Endothelial cell of umbilical vein (primary cell): ENCODE results near the gene MED12L. TPM values are rescaled to one million over a fixed set of nuclear protein-coding genes. Genes with fewer than 3 reads are reported as not detected.

Experiments
- BruUV-seq: library from RNA; stranded (reverse); fragments of 400-500 nt; replicated peaks from 2 replicates; lab custom pipeline; 2021; lab: Mats Ljungman, UMichigan
- CTCF ChIA-PET: fragments of 300-600, 350-600 bp; sonication (Branson Sonifier 250); formaldehyde crosslinking; loops from one replicate; lab custom pipeline; 2021; ENCODE audit warnings: antibody characterized with exemption, inconsistent platforms; lab: Charles Lee
- POLR2A ChIA-PET: fragments of 300-600, 350-600 bp; sonication (Branson Sonifier 250); formaldehyde crosslinking; loops from one replicate; lab custom pipeline; 2021; ENCODE audit warnings: antibody characterized with exemption, inconsistent platforms; lab: Charles Lee
- DNase-seq: peaks from one replicate; pipeline ENCODE4 v3.0.0-alpha.2; 2011; ENCODE audit warnings: low read depth, low spot score
- FAIRE-seq: peaks from 2 replicates; lab custom pipeline; 2011; peaks lifted over from hg19 to GRCh38; lab: Jason Lieb, UNC
- H2AFZ ChIP-seq: 2 replicates; pipeline ENCODE4 v1.6.0; 2012; ENCODE audit warnings: low read depth, low read length, control low read depth, inconsistent platforms
- H3K27ac ChIP-seq: 2 replicates; pipeline ENCODE4 v1.5.1; 2011; ENCODE audit warnings: low read depth, mild to moderate bottlenecking, control low read depth, low read length, moderate library complexity; ENCODE audit not compliant: insufficient read depth
- H3K27me3 ChIP-seq, 2 experiments: 2 replicates each; pipeline versions ENCODE4 v1.6.0 to v1.6.1; 2011; ENCODE audit warnings: low read length in 2 of 2, mixed read lengths in 1 of 2; ENCODE audit not compliant: control insufficient read depth in 2 of 2, insufficient read depth in 2 of 2
- H3K36me3 ChIP-seq, 2 experiments: 2 replicates in 1 of 2; 3 replicates in 1 of 2; pipeline ENCODE4 v1.5.1; 2011; ENCODE audit warnings: low read length in 2 of 2, mild to moderate bottlenecking in 1 of 2, moderate library complexity in 1 of 2; ENCODE audit not compliant: control insufficient read depth in 2 of 2, insufficient read depth in 2 of 2; ENCODE audit errors: extremely low read depth in 1 of 2
- H3K4me1 ChIP-seq: 3 replicates; pipeline ENCODE4 v1.5.1; 2011; ENCODE audit warnings: mild to moderate bottlenecking, low read length; ENCODE audit not compliant: control insufficient read depth, insufficient read depth; ENCODE audit errors: extremely low read depth
- H3K4me2 ChIP-seq: 2 replicates; pipeline ENCODE4 v1.6.1; 2011; ENCODE audit warnings: low read length, control low read depth, mixed read lengths; ENCODE audit not compliant: insufficient read depth
- H3K4me3 ChIP-seq, 3 experiments: fragments of 200-600 bp in 1 of 3; sonication (generic), shearing (Covaris generic) in 1 of 3; replicated peaks in 1 of 3; 2 replicates each; pipeline ENCODE4 v1.5.1; 2011 to 2016; ENCODE audit warnings: control low read depth in 3 of 3, low read length in 3 of 3, mild to moderate bottlenecking in 2 of 3, inconsistent platforms in 1 of 3, low read depth in 1 of 3, moderate library complexity in 1 of 3; ENCODE audit not compliant: insufficient read depth in 1 of 3
- H3K79me2 ChIP-seq: 2 replicates; pipeline ENCODE4 v1.6.0; 2012; ENCODE audit warnings: low read length, inconsistent platforms; ENCODE audit not compliant: control insufficient read depth, insufficient read depth
- H3K9ac ChIP-seq: replicated peaks from 2 replicates; pipeline ENCODE3; 2011; ENCODE audit warnings: low read length, control low read depth; ENCODE audit not compliant: insufficient read depth; ENCODE audit errors: extremely low read depth
- H3K9me1 ChIP-seq: replicated peaks from 3 replicates; pipeline ENCODE4 v1.6.0; 2011; ENCODE audit warnings: mild to moderate bottlenecking, low read length; ENCODE audit not compliant: control insufficient read depth, insufficient read depth; ENCODE audit errors: extremely low read depth
- H3K9me3 ChIP-seq: replicated peaks from 2 replicates; pipeline ENCODE4 v1.5.1; 2012; ENCODE audit warnings: low read length, inconsistent platforms; ENCODE audit not compliant: control insufficient read depth, insufficient read depth
- H4K20me1 ChIP-seq: replicated peaks from 2 replicates; pipeline ENCODE3; 2011; ENCODE audit warnings: mild to moderate bottlenecking, low read length; ENCODE audit not compliant: control insufficient read depth, insufficient read depth; ENCODE audit errors: extremely low read depth
- CTCF ChIP-seq, 2 donors: IDR thresholded peaks; 1 replicate in 1 of 2; 2 replicates in 1 of 2; pipeline ENCODE4 v1.5.1; 2011; ENCODE audit warnings: low read length in 2 of 2, mild to moderate bottlenecking in 2 of 2, moderate library complexity in 2 of 2, control low read depth in 1 of 2, inconsistent platforms in 1 of 2, low read depth in 1 of 2; ENCODE audit not compliant: insufficient read depth in 1 of 2; ENCODE audit errors: extremely low read depth in 1 of 2
- EZH2 ChIP-seq: IDR thresholded peaks from 2 replicates; pipeline ENCODE4 v1.6.1; 2012; ENCODE audit warnings: borderline replicate concordance, low read depth, mild to moderate bottlenecking, moderate library complexity, low read length, inconsistent platforms; ENCODE audit not compliant: severe bottlenecking
- FOS ChIP-seq: IDR thresholded peaks from 2 replicates; pipeline ENCODE4 v1.6.1; 2011; ENCODE audit warnings: mild to moderate bottlenecking, low read length, moderate library complexity, borderline replicate concordance; ENCODE audit not compliant: insufficient read depth
- GATA2 ChIP-seq: IDR thresholded peaks from 2 replicates; pipeline ENCODE4 v1.7.0; 2011; ENCODE audit warnings: low read depth, mild to moderate bottlenecking, moderate library complexity, mixed read lengths, low read length; ENCODE audit not compliant: insufficient read length, insufficient read depth
- JUN ChIP-seq: IDR thresholded peaks from 2 replicates; pipeline ENCODE4 v1.6.1; 2011; ENCODE audit warnings: borderline replicate concordance, low read depth; ENCODE audit not compliant: insufficient read length, insufficient read depth
- MAX ChIP-seq: IDR thresholded peaks from 2 replicates; pipeline ENCODE4 v1.6.1; 2011; ENCODE audit not compliant: insufficient read depth, insufficient read length
- MYC ChIP-seq: IDR thresholded peaks from one replicate; pipeline ENCODE4 v1.6.1; 2011; ENCODE audit warnings: mild to moderate bottlenecking, low read depth, low read length
- POLR2A ChIP-seq: IDR thresholded peaks from 2 replicates; pipeline ENCODE4 v1.6.1; 2012; ENCODE audit warnings: low read depth, mild to moderate bottlenecking, control low read depth, low read length
- POLR2AphosphoS5 ChIP-seq: IDR thresholded peaks from 2 replicates; pipeline ENCODE4 v1.6.1; 2012; ENCODE audit warnings: low read depth, mild to moderate bottlenecking, control low read depth, low read length, moderate library complexity; ENCODE audit not compliant: insufficient read depth
- dilution Hi-C: fragments of 300-500 bp; cut with MboI; formaldehyde crosslinking; loops from one replicate; pipeline ENCODE4 v1.15.0; 2019; ENCODE audit warnings: low sequenced_read_pairs; ENCODE audit not compliant: extremely low pct_ligation_motif_present
- intact Hi-C: fragments of 100-400 bp; cut with micrococcal nuclease; formaldehyde crosslinking; loops from one replicate; pipeline ENCODE4 v1.10.0; 2022
- polyA plus RNA-seq, 4 experiments: library from polyadenylated mRNA; depleted of rRNA in 3 of 4; stranded (reverse) in 3 of 4; unstranded in 1 of 4; fragments of >200 nt; gene quantifications; 2 replicates each; pipeline versions ENCODE4 v1.2.1 to v1.2.3, GENCODE V29; 2011 to 2012; ENCODE audit warnings: missing spikeins in 1 of 4
- total RNA-seq: library from RNA; stranded (reverse); gene quantifications from 2 replicates; pipeline ENCODE4 v1.2.3, GENCODE V29; 2021

Gene MED12L
- total and polyA plus RNA-seq, 2 donors (not counting 3 experiments of a cell fraction or from before 2014, with no cell fraction given), result 0.03 to 0.27 TPM

- CTCF ChIA-PET, result interaction anchor here (1.1 kb wide), 1 partner anchor 36 kb away, joined by 3 read pairs; no protein-coding TSS in a partner anchor
Measured at GRCh38 chr3:151120409-151120808, 34.9 kb downstream of the MED12L start.

More at GRCh38 chr3:151120409-151120808, 34.9 kb downstream of the MED12L start:
- Histone ChIP-seq H3K9me3 (no peaks in the 10 kb centered on the region), H3K9me1 (no peaks in the 10 kb centered on the region), H3K27ac (no peak overlapping the region), H3K27me3 (no peaks in the 10 kb centered on the region), H2AFZ (no peak overlapping the region), H3K4me2 (no peak overlapping the region), H3K4me3 (no peak overlapping the region), H4K20me1 (no peaks in the 10 kb centered on the region), H3K4me1 (no peaks in the 10 kb centered on the region), H3K36me3 (no peaks in the 10 kb centered on the region), H3K79me2 (no peaks in the 10 kb centered on the region), H3K9ac (no peak overlapping the region)
- TF ChIP-seq MAX, result no peak
- no peak for TF ChIP-seq POLR2AphosphoS5
- TF ChIP-seq POLR2A, result no peak
- TF ChIP-seq FOS, result no peak
- TF ChIP-seq MYC, result no peak
- no peak for TF ChIP-seq GATA2
- no peak for TF ChIP-seq CTCF (IDR thresholded peaks at IDR 0.05; ENCODE audit: extremely low read depth in 1 of 2, insufficient read depth in 1 of 2, low read depth in 1 of 2, low read length in 2 of 2)
- no peak for TF ChIP-seq JUN
- no peak for TF ChIP-seq EZH2
- FAIRE-seq, result no peak
- intact Hi-C loops (no loop called here), dilution Hi-C loops (no loop called here)
- no peak for DNase-seq
- POLR2A ChIA-PET, result interaction anchor here (0.6 kb wide), 1 partner anchor 24 kb away, joined by 3 read pairs; no protein-coding TSS in a partner anchor
- BruUV-seq, result no TSS peak
